HG03066 (cell line): ENCODE results near the gene FANCM.
A peak's percentile ranks its signal among the peaks of the same experiment; 100 is the strongest.

Source experiments
- ATAC-seq: cut with Tn5 transposase; IDR thresholded peaks from one replicate; pipeline ENCODE4 v1.9.1; 2021; ENCODE audit warnings: low read depth; ENCODE audit not compliant: unreplicated experiment

FANCM gene

DNA sequence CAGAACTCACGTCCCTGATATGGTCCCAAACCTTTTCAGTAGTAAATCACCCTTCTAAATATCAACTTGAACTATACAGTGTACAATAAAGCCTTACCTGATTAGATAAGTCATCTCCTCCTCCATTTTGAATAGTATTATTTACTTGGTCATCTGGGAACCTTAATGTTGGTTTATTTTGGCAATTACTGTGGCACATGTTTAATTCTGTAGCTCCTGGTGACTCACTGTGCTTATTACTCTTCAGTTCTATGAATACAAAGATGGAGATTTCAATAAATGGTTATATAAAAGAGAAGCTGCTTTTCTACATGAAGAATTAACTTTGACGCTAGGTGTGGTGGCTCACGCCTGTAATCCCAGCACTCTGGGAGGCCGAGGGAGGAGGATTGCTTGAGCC, 91.8 kb downstream of the FANCM start:
- ATAC-seq, result no peak

DNA sequence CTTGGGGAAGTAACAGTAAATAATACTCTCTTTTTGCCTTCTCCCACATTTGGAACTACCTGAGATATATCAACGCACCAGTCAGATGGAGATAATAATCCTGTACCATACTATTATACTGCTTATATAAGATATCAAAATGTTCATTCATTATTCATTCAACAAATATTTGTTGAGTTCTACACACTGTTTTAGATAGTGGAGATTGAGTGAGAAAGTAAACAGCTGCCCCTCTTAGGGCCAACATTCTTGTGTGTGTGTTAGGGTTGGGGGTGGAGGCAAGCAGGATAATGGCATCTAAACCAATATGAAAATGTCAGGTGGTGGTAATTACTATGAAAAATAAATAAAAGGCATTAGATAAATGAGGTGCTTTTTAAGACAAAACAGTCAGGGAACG, 103.3 kb downstream of the FANCM start:
- no peak for ATAC-seq

DNA sequence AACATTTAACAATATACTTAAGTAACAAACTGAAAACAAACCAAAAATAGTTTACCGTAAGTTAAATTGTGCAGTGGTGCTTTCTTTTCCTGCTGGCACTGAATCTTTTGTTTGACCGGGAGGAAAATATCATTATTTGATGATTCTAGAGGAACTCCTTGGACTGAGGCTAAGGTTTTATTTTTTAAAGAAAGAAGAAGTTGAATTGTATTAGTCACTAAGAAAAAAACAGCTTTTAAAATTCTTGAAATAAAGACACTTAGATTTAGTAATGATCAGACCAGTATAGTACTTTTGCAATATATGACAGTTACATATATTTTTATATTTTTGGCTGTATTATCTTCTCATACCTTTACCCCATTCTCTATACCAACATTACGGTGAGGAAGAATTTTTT, 107.0 kb downstream of the FANCM start:
- no peak for ATAC-seq

GRCh38 chr14:45246151-45246550, 110.4 kb downstream of the FANCM start:
- no peak for ATAC-seq

GRCh38 chr14:45246691-45247090, 111.0 kb downstream of the FANCM start:
- no peak for ATAC-seq

- ATAC-seq, result no peak
Observed at GRCh38 chr14:45247427-45247826, 111.7 kb downstream of the FANCM start.

DNA sequence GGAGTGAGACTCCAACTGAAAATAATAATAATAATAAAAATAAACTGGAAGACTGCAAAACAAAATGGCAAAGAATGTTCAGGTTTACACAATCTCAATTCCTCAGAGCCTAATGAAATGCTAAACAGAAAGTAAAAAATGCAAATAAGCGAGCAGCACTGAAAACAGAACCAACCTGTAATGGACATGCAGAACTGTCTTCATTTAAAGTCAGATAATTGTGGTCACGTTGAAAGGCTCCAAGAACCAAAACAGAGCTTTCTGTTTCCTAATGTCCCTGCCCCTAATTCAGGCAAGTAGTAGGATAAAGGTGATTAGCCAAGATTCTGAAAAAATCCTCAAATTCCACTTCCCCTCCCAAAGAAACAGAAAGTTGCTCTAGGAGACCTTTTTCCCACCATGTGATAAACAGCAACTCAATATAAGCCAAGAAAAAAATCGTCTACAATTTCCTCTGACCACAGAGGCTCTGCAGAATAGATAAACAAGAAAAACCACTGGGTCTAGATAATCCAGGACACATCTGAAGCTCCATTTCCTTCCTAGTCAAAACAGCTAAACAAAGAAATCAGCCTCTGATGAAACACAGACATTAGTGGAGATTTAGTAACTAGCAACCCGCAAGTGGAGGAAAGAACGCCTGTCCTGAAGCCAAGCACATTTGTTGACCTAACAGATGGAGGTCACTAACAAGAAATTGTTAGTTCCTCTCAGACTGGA, 114.3 kb downstream of the FANCM start:
- ATAC-seq, result peak; percentile 24
